ENCODE measurements around the gene KCNH8.

KCNH8 gene

GRCh38 chr3:19559724-19560442, 411.6 kb downstream of the KCNH8 start:
- no peak overlapping the region for H3K4me3 Mint-ChIP-seq
- DNase-seq = no peak
- H3K36me3 Mint-ChIP-seq (ENCODE audit: low read depth) = no peaks in the 10 kb centered on the region
- no peaks in the 10 kb centered on the region for H3K9me3 Mint-ChIP-seq
- no peaks in the 10 kb centered on the region for H3K4me1 Mint-ChIP-seq (ENCODE audit: low read depth)
- no peaks in the 10 kb centered on the region for H3K27me3 Mint-ChIP-seq
- no peak overlapping the region for H3K27ac Mint-ChIP-seq

GRCh38 chr3:19573644-19574043, 425.3 kb downstream of the KCNH8 start:
- Mint-ChIP-seq H3K4me1 (ENCODE audit: low read depth) (no peaks in the 10 kb centered on the region), H3K27ac (no peak overlapping the region), H3K27me3 (no peaks in the 10 kb centered on the region), H3K9me3 (no peaks in the 10 kb centered on the region), H3K4me3 (no peak overlapping the region), H3K36me3 (ENCODE audit: low read depth) (no peaks in the 10 kb centered on the region)
- no peak for DNase-seq

- no peak for DNase-seq
- Mint-ChIP-seq H3K27ac (no peak overlapping the region), H3K36me3 (ENCODE audit: low read depth) (no peaks in the 10 kb centered on the region), H3K9me3 (no peaks in the 10 kb centered on the region), H3K27me3 (no peaks in the 10 kb centered on the region), H3K4me1 (ENCODE audit: low read depth) (no peaks in the 10 kb centered on the region), H3K4me3 (no peak overlapping the region)
Measured at GRCh38 chr3:19574268-19574667, 426.0 kb downstream of the KCNH8 start.

GRCh38 chr3:19576343-19576742, 428.0 kb downstream of the KCNH8 start:
- Mint-ChIP-seq H3K27ac (no peak overlapping the region), H3K4me3 (no peak overlapping the region), H3K36me3 (ENCODE audit: low read depth) (no peaks in the 10 kb centered on the region), H3K4me1 (ENCODE audit: low read depth) (no peaks in the 10 kb centered on the region), H3K27me3 (no peaks in the 10 kb centered on the region), H3K9me3 (no peaks in the 10 kb centered on the region)
- no peak for DNase-seq
